Spinal cord (tissue), 10 donors: ENCODE results near the gene KIAA1549. TPM values are rescaled to one million over a fixed set of nuclear protein-coding genes. Genes with fewer than 3 reads are reported as not detected.
A peak's percentile ranks its signal among the peaks of the same experiment; 100 is the strongest.

Experiments
- DNase-seq, 6 donors: peaks; one replicate each; pipeline versions ENCODE4 v3.0.0 to v3.0.0-alpha.2; 2013 to 2015; ENCODE audit warnings: low spot score in 6 of 6, low read depth in 4 of 6
- H3K27ac ChIP-seq: one replicate; pipeline ENCODE4 v1.5.1; 2013; ENCODE audit warnings: low read depth, low read length, control low read depth
- H3K27me3 ChIP-seq: one replicate; pipeline ENCODE4 v1.6.1; 2013; ENCODE audit warnings: low read length; ENCODE audit not compliant: control insufficient read depth, insufficient read depth
- H3K36me3 ChIP-seq: one replicate; pipeline ENCODE4 v1.6.1; 2013; ENCODE audit warnings: low read length; ENCODE audit not compliant: control insufficient read depth, insufficient read depth
- H3K4me1 ChIP-seq: one replicate; pipeline ENCODE4 v1.6.1; 2013; ENCODE audit warnings: low read length; ENCODE audit not compliant: control insufficient read depth, insufficient read depth
- H3K4me3 ChIP-seq: one replicate; pipeline ENCODE4 v1.5.1; 2013; ENCODE audit warnings: low read depth, low read length, control low read depth
- H3K9me3 ChIP-seq: one replicate; pipeline ENCODE4 v1.6.1; 2013; ENCODE audit warnings: low read length; ENCODE audit not compliant: control insufficient read depth, insufficient read depth
- WGBS: methylation state at CpG from one replicate; pipeline ENCODE4 v1.1.5; 2013; ENCODE audit warnings: missing lambda C conversion rate; ENCODE audit not compliant: insufficient coverage; 5-methylcytosine and 5-hydroxymethylcytosine counted together
- polyA plus RNA-seq, 2 donors: library from polyadenylated mRNA; unstranded; fragments of 120-200 nt; gene quantifications; one replicate each; pipeline ENCODE4 v1.2.1, GENCODE V29; 2013; ENCODE audit not compliant: insufficient read length in 2 of 2
- total RNA-seq, 2 donors: library from RNA; depleted of rRNA in 1 of 2; stranded (reverse); fragments of 120-200 nt in 1 of 2; fragments of >200 nt in 1 of 2; gene quantifications; one replicate each; pipeline versions ENCODE4 v1.2.3 to v1.2.4, GENCODE V29; 2013 to 2014
- donor health status: healthy.

KIAA1549 gene
- total and polyA plus RNA-seq, 4 donors = 11.1 to 27.8 (median 19.0) TPM

- peak overlapping the region; percentile 47 for H3K27ac ChIP-seq
- H3K4me3 ChIP-seq = no peak overlapping the region
- H3K4me1 ChIP-seq = peaks cover 19% of the 10 kb centered on the region
- H3K9me3 ChIP-seq = no peaks in the 10 kb centered on the region
- H3K27me3 ChIP-seq = no peaks in the 10 kb centered on the region
- no peaks in the 10 kb centered on the region for H3K36me3 ChIP-seq
- no peak for DNase-seq
- WGBS = no CpG with 5 or more reads among the region's 8 CpGs
Measured at GRCh38 chr7:138934367-138934766, 46.8 kb downstream of the KIAA1549 start.

GRCh38 chr7:138932870-138933269 is 48.3 kb downstream of the KIAA1549 start:
- Histone ChIP-seq H3K27me3 (no peaks in the 10 kb centered on the region), H3K4me3 (no peak overlapping the region), H3K4me1 (peaks cover 19% of the 10 kb centered on the region), H3K27ac (no peak overlapping the region), H3K9me3 (no peaks in the 10 kb centered on the region), H3K36me3 (no peaks in the 10 kb centered on the region)
- 88% methylated on average over 11 of the region's 12 CpGs for WGBS
- DNase-seq = no peak

DNA sequence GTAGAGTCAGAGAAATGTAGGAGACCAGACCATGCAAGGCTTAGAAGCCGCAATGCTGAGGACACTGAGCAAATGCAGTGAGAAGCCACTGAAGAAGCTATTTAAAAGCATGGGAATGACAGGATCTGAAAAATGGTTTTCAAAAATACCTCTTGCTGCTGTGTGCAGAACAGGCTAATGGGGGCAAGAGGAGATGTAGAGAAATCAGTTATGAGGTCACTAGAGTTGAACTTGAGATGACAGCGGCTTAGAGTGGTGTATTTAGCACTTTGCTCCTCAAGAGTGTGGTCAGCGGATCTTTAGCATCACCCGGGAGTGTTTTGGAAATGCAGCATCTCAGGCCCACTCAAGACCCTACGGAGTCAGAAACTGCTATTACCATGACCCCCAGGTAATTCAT is 48.8 kb downstream of the KIAA1549 start:
- H3K27me3 ChIP-seq = no peaks in the 10 kb centered on the region
- H3K36me3 ChIP-seq = no peaks in the 10 kb centered on the region
- no peak for DNase-seq
- H3K4me3 ChIP-seq = no peak overlapping the region
- 91% methylated on average over 1 of the region's 5 CpGs for WGBS
- peaks cover 19% of the 10 kb centered on the region for H3K4me1 ChIP-seq
- no peaks in the 10 kb centered on the region for H3K9me3 ChIP-seq
- H3K27ac ChIP-seq = no peak overlapping the region

- Histone ChIP-seq H3K4me1 (peaks cover 14% of the 10 kb centered on the region), H3K4me3 (no peak overlapping the region), H3K36me3 (no peaks in the 10 kb centered on the region), H3K27ac (no peak overlapping the region), H3K9me3 (no peaks in the 10 kb centered on the region), H3K27me3 (no peaks in the 10 kb centered on the region)
- WGBS = 56% methylated on average over 1 of the region's 1 CpG
- DNase-seq = no peak
Measured at GRCh38 chr7:138929969-138930368, 51.2 kb downstream of the KIAA1549 start.

GRCh38 chr7:138926241-138926612 is 55.0 kb downstream of the KIAA1549 start:
- 94% methylated on average over 3 of the region's 8 CpGs for WGBS
- no peaks in the 10 kb centered on the region for H3K27me3 ChIP-seq
- no peak overlapping the region for H3K27ac ChIP-seq

GRCh38 chr7:138924501-138925225 is 56.5 kb downstream of the KIAA1549 start:
- DNase-seq = peak in 4 of 6 donors; percentile 48 to 85 (median 70)
- Histone ChIP-seq H3K27me3 (no peaks in the 10 kb centered on the region), H3K4me3 (no peak overlapping the region), H3K27ac (peak overlapping the region; percentile 54), H3K9me3 (no peaks in the 10 kb centered on the region), H3K4me1 (peaks cover 16% of the 10 kb centered on the region), H3K36me3 (no peaks in the 10 kb centered on the region)
- WGBS = 41% methylated on average over 14 of the region's 17 CpGs

More at GRCh38 chr7:138926241-138926612, 55.0 kb downstream of the KIAA1549 start:
- Histone ChIP-seq H3K4me3 (no peak overlapping the region), H3K4me1 (peaks cover 11% of the 10 kb centered on the region), H3K9me3 (no peaks in the 10 kb centered on the region), H3K36me3 (no peaks in the 10 kb centered on the region)
- DNase-seq = no peak

GRCh38 chr7:138921277-138921676 is 59.9 kb downstream of the KIAA1549 start:
- H3K27me3 ChIP-seq = no peaks in the 10 kb centered on the region
- H3K4me3 ChIP-seq = no peak overlapping the region
- DNase-seq = no peak
- WGBS = 98% methylated on average over 8 of the region's 11 CpGs
- H3K4me1 ChIP-seq = peaks cover 31% of the 10 kb centered on the region
- H3K27ac ChIP-seq = no peak overlapping the region
- H3K9me3 ChIP-seq = no peaks in the 10 kb centered on the region
- H3K36me3 ChIP-seq = peaks cover 25% of the 10 kb centered on the region

DNA sequence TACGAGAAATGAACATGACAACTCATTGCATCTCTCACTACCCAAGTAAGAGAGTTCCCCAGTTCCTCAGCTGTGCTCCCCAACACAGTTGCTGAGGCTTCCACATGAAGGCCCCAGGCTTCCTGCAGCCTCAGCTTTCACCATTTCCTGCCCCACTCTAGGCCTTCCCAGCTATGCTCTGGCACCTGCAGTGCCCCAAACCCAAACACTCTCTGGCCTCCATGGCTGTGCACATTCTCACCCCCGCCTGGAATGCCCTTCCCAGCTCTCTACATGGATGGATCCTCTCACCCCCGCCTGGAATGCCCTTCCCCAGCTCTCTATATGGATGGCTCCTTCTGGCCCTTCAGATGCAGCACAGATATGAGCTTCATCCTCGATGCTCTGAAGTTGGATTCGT is 61.3 kb downstream of the KIAA1549 start:
- H3K9me3 ChIP-seq = no peaks in the 10 kb centered on the region
- no peaks in the 10 kb centered on the region for H3K27me3 ChIP-seq
- H3K27ac ChIP-seq = peak overlapping the region; percentile 62
- H3K36me3 ChIP-seq = peaks cover 32% of the 10 kb centered on the region
- H3K4me3 ChIP-seq = no peak overlapping the region
- H3K4me1 ChIP-seq = peaks cover 26% of the 10 kb centered on the region
- no peak for DNase-seq
- WGBS = 87% methylated on average over 5 of the region's 5 CpGs

GRCh38 chr7:138919216-138919615 is 62.0 kb downstream of the KIAA1549 start:
- H3K27me3 ChIP-seq = no peaks in the 10 kb centered on the region
- H3K27ac ChIP-seq = peak overlapping the region; percentile 65
- 32% methylated on average over 4 of the region's 9 CpGs for WGBS
- no peaks in the 10 kb centered on the region for H3K9me3 ChIP-seq
- peaks cover 35% of the 10 kb centered on the region for H3K36me3 ChIP-seq
- no peak overlapping the region for H3K4me3 ChIP-seq
- peak in 2 of 6 donors; percentile 67 to 75 for DNase-seq
- peaks cover 20% of the 10 kb centered on the region for H3K4me1 ChIP-seq

- H3K4me3 ChIP-seq = no peak overlapping the region
Measured at GRCh38 chr7:138918756-138919155, 62.4 kb downstream of the KIAA1549 start.

More at GRCh38 chr7:138918756-138919155, 62.4 kb downstream of the KIAA1549 start:
- no peaks in the 10 kb centered on the region for H3K27me3 ChIP-seq
- no peaks in the 10 kb centered on the region for H3K9me3 ChIP-seq
- peaks cover 20% of the 10 kb centered on the region for H3K4me1 ChIP-seq
- H3K27ac ChIP-seq = peak overlapping the region; percentile 65
- WGBS = 90% methylated on average over 10 of the region's 10 CpGs
- peak in 1 of 6 donors; percentile 58 for DNase-seq
- peaks cover 38% of the 10 kb centered on the region for H3K36me3 ChIP-seq
